HCT116 (cell line): ENCODE data around the gene GNGT2. TPM values are rescaled to one million over a fixed set of nuclear protein-coding genes. Genes with fewer than 3 reads are reported as not detected.

ENCODE experiments used
- ATAC-seq: fragments of 200-7000 bp; cut with Tn5 transposase; 2 replicates; pipeline ENCODE4 v1.9.1; 2020; ENCODE audit warnings: mild to moderate bottlenecking, moderate library complexity
- BruUV-seq: library from RNA; stranded (reverse); fragments of 400-500 nt; replicated peaks from 2 replicates; lab custom pipeline; 2021; lab: Mats Ljungman, UMichigan
- CTCF ChIA-PET: fragments of 300-600 bp; sonication (Branson Sonifier 250); formaldehyde crosslinking; loops from one replicate; lab custom pipeline; 2021; ENCODE audit warnings: antibody characterized with exemption; lab: Charles Lee
- POLR2A ChIA-PET: fragments of 300-600, 350-600 bp; sonication (Branson Sonifier 250); formaldehyde crosslinking; loops from one replicate; lab custom pipeline; 2021; ENCODE audit warnings: antibody characterized with exemption; lab: Charles Lee
- RAD21 ChIA-PET, 2 experiments: fragments of 300-600 bp; sonication (Branson Sonifier 250); formaldehyde crosslinking; loops; one replicate each; lab custom pipeline; 2023; ENCODE audit warnings: low total read pairs in 2 of 2; ENCODE audit not compliant: uncharacterized antibody in 2 of 2, unreplicated experiment in 2 of 2, low non-redundant PET in 1 of 2; lab: Charles Lee
- DNase-seq: peaks from one replicate; pipeline ENCODE4 v3.0.0-alpha.2; 2010; ENCODE audit warnings: low read depth, low spot score
- H2AFZ ChIP-seq: fragments of 200-600 bp; shearing (Covaris generic), sonication (generic); 2 replicates; pipeline ENCODE4 v1.6.1; 2017; ENCODE audit warnings: low read depth, mixed run types, mixed read lengths, antibody characterized with exemption, low read length; ENCODE audit not compliant: poor library complexity, severe bottlenecking
- H3K27ac ChIP-seq: 2 replicates; pipeline ENCODE4 v1.5.1; 2012; ENCODE audit warnings: low read depth, low read length
- H3K27me3 ChIP-seq: fragments of 200-600 bp; sonication (generic); 2 replicates; pipeline ENCODE4 v1.6.1; 2016; ENCODE audit warnings: mixed run types, low read length, mixed read lengths; ENCODE audit not compliant: insufficient read depth
- H3K36me3 ChIP-seq, 2 experiments: fragments of 200-500 bp in 1 of 2; fragments of 200-600 bp in 1 of 2; sonication (Bioruptor generic) in 1 of 2; sonication (generic) in 1 of 2; 2 replicates each; pipeline versions ENCODE4 v1.5.1 to v1.6.1; 2014 to 2016; ENCODE audit warnings: low read length in 2 of 2, inconsistent platforms in 1 of 2, mixed read lengths in 1 of 2, mixed run types in 1 of 2; ENCODE audit not compliant: insufficient read depth in 2 of 2, control insufficient read depth in 1 of 2
- H3K4me1 ChIP-seq, 2 experiments: fragments of 200-600 bp in 1 of 2; sonication (generic) in 1 of 2; 2 replicates each; pipeline versions ENCODE4 v1.5.1 to v1.6.1; 2012 to 2017; ENCODE audit warnings: low read length in 2 of 2, inconsistent platforms in 1 of 2, mild to moderate bottlenecking in 1 of 2, mixed read lengths in 1 of 2, mixed run types in 1 of 2, moderate library complexity in 1 of 2; ENCODE audit not compliant: insufficient read depth in 2 of 2, control insufficient read depth in 1 of 2
- H3K4me2 ChIP-seq: fragments of 200-600 bp; sonication (generic); 2 replicates; pipeline ENCODE4 v1.6.1; 2017; ENCODE audit warnings: mixed run types, low read length, mixed read lengths
- H3K4me3 ChIP-seq, 2 experiments: fragments of 200-600 bp in 1 of 2; sonication (generic) in 1 of 2; replicated peaks in 1 of 2; 2 replicates each; pipeline ENCODE4 v1.5.1; 2011 to 2016; ENCODE audit warnings: low read length in 2 of 2, control low read depth in 1 of 2, low read depth in 1 of 2, mild to moderate bottlenecking in 1 of 2, mixed read lengths in 1 of 2, mixed run types in 1 of 2
- H3K79me2 ChIP-seq: fragments of 200-600 bp; sonication (generic); 2 replicates; pipeline ENCODE4 v1.6.1; 2017; ENCODE audit warnings: mild to moderate bottlenecking, mixed run types, low read length, moderate library complexity, mixed read lengths; ENCODE audit not compliant: insufficient read depth
- H3K9ac ChIP-seq: fragments of 200-600 bp; sonication (generic); 2 replicates; pipeline ENCODE4 v1.6.1; 2016; ENCODE audit warnings: low read length, mixed read lengths
- H3K9me2 ChIP-seq: fragments of 200-600 bp; sonication (generic), shearing (Covaris generic); 2 replicates; pipeline ENCODE4 v1.6.1; 2017; ENCODE audit warnings: mixed run types, mild to moderate bottlenecking, moderate library complexity; ENCODE audit not compliant: insufficient read depth
- H3K9me3 ChIP-seq, 2 experiments: fragments of 200-500 bp in 1 of 2; fragments of 200-600 bp in 1 of 2; sonication (Bioruptor generic) in 1 of 2; sonication (generic) in 1 of 2; 2 replicates each; pipeline ENCODE4 v1.6.1; 2014 to 2017; ENCODE audit warnings: low read length in 2 of 2, mixed read lengths in 2 of 2, inconsistent platforms in 1 of 2, low read depth in 1 of 2, mild to moderate bottlenecking in 1 of 2, mixed run types in 1 of 2, moderate library complexity in 1 of 2; ENCODE audit not compliant: control insufficient read depth in 1 of 2, insufficient read depth in 1 of 2
- H4K20me1 ChIP-seq: fragments of 200-600 bp; sonication (generic), shearing (Covaris generic); 2 replicates; pipeline ENCODE4 v1.6.1; 2017; ENCODE audit warnings: mixed run types, mild to moderate bottlenecking, moderate library complexity; ENCODE audit not compliant: insufficient read depth
- CEBPB ChIP-seq: IDR thresholded peaks from 2 replicates; pipeline ENCODE4 v1.6.1; 2012; ENCODE audit warnings: low read depth
- EGR1 ChIP-seq: IDR thresholded peaks from 2 replicates; pipeline ENCODE4 v1.6.1; 2012; ENCODE audit warnings: low read depth
- EZH2 ChIP-seq: fragments of 200-600 bp; sonication (generic); IDR thresholded peaks from 2 replicates; pipeline ENCODE4 v1.6.1; 2017; ENCODE audit warnings: antibody characterized with exemption, mixed run types
- FOSL1 ChIP-seq: IDR thresholded peaks from 2 replicates; pipeline ENCODE4 v1.6.1; 2012; ENCODE audit warnings: low read depth
- POLR2A ChIP-seq: IDR thresholded peaks from 2 replicates; pipeline ENCODE4 v1.7.0; 2011; ENCODE audit warnings: borderline replicate concordance; ENCODE audit not compliant: insufficient read depth, insufficient read length; ENCODE audit errors: extremely low read depth
- POLR2AphosphoS5 ChIP-seq: IDR thresholded peaks from 2 replicates; pipeline ENCODE4 v1.6.1; 2011; ENCODE audit warnings: mild to moderate bottlenecking, low read depth, low read length, moderate library complexity
- RAD21 ChIP-seq: IDR thresholded peaks from 2 replicates; pipeline ENCODE4 v1.6.1; 2012; ENCODE audit warnings: low read depth, mild to moderate bottlenecking
- REST ChIP-seq: IDR thresholded peaks from 2 replicates; pipeline ENCODE4 v1.6.1; 2012; ENCODE audit warnings: low read depth
- SP1 ChIP-seq: IDR thresholded peaks from 2 replicates; pipeline ENCODE4 v1.6.1; 2012; ENCODE audit warnings: low read depth
- SRF ChIP-seq: IDR thresholded peaks from 2 replicates; pipeline ENCODE4 v1.6.1; 2012; ENCODE audit warnings: low read depth
- TCF7L2 ChIP-seq: IDR thresholded peaks from 2 replicates; pipeline ENCODE4 v1.7.0; 2011; ENCODE audit warnings: borderline replicate concordance, inconsistent platforms; ENCODE audit not compliant: insufficient read depth, insufficient read length; ENCODE audit errors: extremely low read depth
- YY1 ChIP-seq: IDR thresholded peaks from 2 replicates; pipeline ENCODE4 v1.6.1; 2011; ENCODE audit warnings: low read length, low read depth, moderate library complexity, mild to moderate bottlenecking; ENCODE audit not compliant: insufficient replicate concordance; ENCODE audit errors: extremely low read depth
- ZBTB33 ChIP-seq: IDR thresholded peaks from 2 replicates; pipeline ENCODE4 v1.6.1; 2011; ENCODE audit warnings: mild to moderate bottlenecking, low read length, moderate library complexity; ENCODE audit not compliant: insufficient replicate concordance; ENCODE audit errors: extremely low read depth
- ZNF274 ChIP-seq: fragments of 200-500 bp; sonication (Bioruptor generic); IDR thresholded peaks from 2 replicates; pipeline ENCODE4 v1.6.1; 2014; ENCODE audit warnings: mild to moderate bottlenecking, low read depth, low read length, inconsistent platforms
- intact Hi-C: fragments of 100-400 bp; cut with micrococcal nuclease; formaldehyde crosslinking; loops from 2 replicates; pipeline ENCODE4 v1.10.0; 2022
- total RNA-seq: library from RNA; stranded (reverse); gene quantifications from one replicate; pipeline ENCODE4 v1.2.1, GENCODE V29; 2021; ENCODE audit not compliant: unreplicated experiment

GNGT2 gene
- total RNA-seq, 1 experiment from 2014 or later, result not detected

- TF ChIP-seq REST (no peak), YY1 (no peak), TCF7L2 (no peak)
Measured at GRCh38 chr17:49157784-49158183, 52.6 kb downstream of the GNGT2 start (continued).

GRCh38 chr17:49156256-49156655 is 54.1 kb downstream of the GNGT2 start:
- Histone ChIP-seq H3K9me2 (no peaks in the 10 kb centered on the region), H3K9ac (no peak overlapping the region), H3K79me2 (no peaks in the 10 kb centered on the region), H3K27ac (no peak overlapping the region), H3K9me3 (no peaks in the 10 kb centered on the region), H3K4me3 (no peak overlapping the region), H3K4me1 (peaks cover 0 to 8% of the 10 kb centered on the region in 2 experiments; a peak in 2 of 4 replicates), H3K27me3 (no peaks in the 10 kb centered on the region), H2AFZ (no peak overlapping the region), H3K36me3 (no peaks in the 10 kb centered on the region), H4K20me1 (no peaks in the 10 kb centered on the region), H3K4me2 (no peak overlapping the region)
- intact Hi-C loops, result no loop called here
- no TSS peak for BruUV-seq
- ChIA-PET POLR2A (no interaction called here), CTCF (no interaction called here), RAD21 (no interaction called here)
- DNase-seq, result no peak
- ATAC-seq, result no peak
- TF ChIP-seq POLR2A, result no peak
- TF ChIP-seq FOSL1, result no peak
- TF ChIP-seq POLR2AphosphoS5, result no peak
- TF ChIP-seq YY1, result no peak
- TF ChIP-seq EZH2, result no peak
- TF ChIP-seq CEBPB, result no peak
- no peak for TF ChIP-seq RAD21
- TF ChIP-seq EGR1, result no peak
- no peak for TF ChIP-seq ZNF274
- TF ChIP-seq SP1, result no peak
- TF ChIP-seq SRF, result no peak
- no peak for TF ChIP-seq REST
- TF ChIP-seq ZBTB33, result no peak
- no peak for TF ChIP-seq TCF7L2
